GM23338 (cell line): ENCODE results near the gene FYN. TPM values are rescaled to one million over a fixed set of nuclear protein-coding genes. Genes with fewer than 3 reads are reported as not detected.

ENCODE experiments used
- ATAC-seq: fragments of 200-7000 bp; cut with Tn5 transposase; 3 replicates; pipeline ENCODE4 v1.9.1; 2020
- DNase-seq: peaks from one replicate; pipeline ENCODE4 v3.0.0-alpha.2; 2015; ENCODE audit warnings: low spot score
- H2AFZ ChIP-seq: fragments of 200-600 bp; sonication (generic); 2 replicates; pipeline ENCODE4 v1.8.0; 2016; ENCODE audit warnings: antibody characterized with exemption, mild to moderate bottlenecking, moderate library complexity
- H3F3A ChIP-seq: fragments of 200-600 bp; sonication (generic); replicated peaks from 2 replicates; pipeline ENCODE4 v1.8.0; 2017; ENCODE audit warnings: antibody characterized with exemption, mixed run types, low read depth
- H3K27ac ChIP-seq: fragments of 200-600 bp; sonication (generic); 2 replicates; pipeline ENCODE4 v1.6.1; 2016; ENCODE audit warnings: low read depth
- H3K27me3 ChIP-seq: fragments of 200-600 bp; sonication (generic); 2 replicates; pipeline ENCODE4 v1.8.0; 2016; ENCODE audit warnings: mild to moderate bottlenecking, mixed run types, moderate library complexity; ENCODE audit not compliant: insufficient read depth
- H3K36me3 ChIP-seq: fragments of 200-600 bp; sonication (generic); 2 replicates; pipeline ENCODE4 v1.8.0; 2016; ENCODE audit warnings: mild to moderate bottlenecking; ENCODE audit not compliant: insufficient read depth
- H3K4me1 ChIP-seq: fragments of 200-600 bp; sonication (generic); 2 replicates; pipeline ENCODE4 v1.8.0; 2016; ENCODE audit warnings: mild to moderate bottlenecking, moderate library complexity; ENCODE audit not compliant: insufficient read depth
- H3K4me2 ChIP-seq: fragments of 200-600 bp; sonication (generic); 2 replicates; pipeline ENCODE4 v1.7.1; 2017; ENCODE audit warnings: mixed run types
- H3K4me3 ChIP-seq: fragments of 200-600 bp; sonication (generic); 2 replicates; pipeline ENCODE4 v1.6.1; 2016; ENCODE audit warnings: mixed run types
- H3K79me2 ChIP-seq: fragments of 200-600 bp; sonication (generic); replicated peaks from 2 replicates; pipeline ENCODE4 v1.8.0; 2017; ENCODE audit warnings: mild to moderate bottlenecking; ENCODE audit not compliant: insufficient read depth
- H3K9me2 ChIP-seq: fragments of 200-600 bp; sonication (generic); 2 replicates; pipeline ENCODE4 v1.8.0; 2017; ENCODE audit not compliant: insufficient read depth
- H4K20me1 ChIP-seq: fragments of 200-600 bp; sonication (generic); replicated peaks from 2 replicates; pipeline ENCODE4 v1.8.0; 2017; ENCODE audit warnings: mild to moderate bottlenecking; ENCODE audit not compliant: insufficient read depth
- H3K27ac Mint-ChIP-seq: 2 replicates; pipeline ENCODE4 v1.8.0; 2020; ENCODE audit warnings: inconsistent platforms, mild to moderate bottlenecking, moderate library complexity, mixed read lengths
- H3K27me3 Mint-ChIP-seq: 3 replicates; pipeline ENCODE4 v1.8.0; 2022; ENCODE audit warnings: low read depth, mild to moderate bottlenecking, moderate library complexity, mixed read lengths, inconsistent platforms; ENCODE audit not compliant: insufficient read depth, poor library complexity
- H3K36me3 Mint-ChIP-seq: 3 replicates; pipeline ENCODE4 v1.8.0; 2021; ENCODE audit warnings: low read depth, mild to moderate bottlenecking, inconsistent platforms, moderate library complexity, mixed read lengths
- H3K4me1 Mint-ChIP-seq: 3 replicates; pipeline ENCODE4 v1.8.0; 2020; ENCODE audit warnings: mild to moderate bottlenecking, inconsistent platforms, mixed read lengths
- H3K4me3 Mint-ChIP-seq: 3 replicates; pipeline ENCODE4 v1.8.0; 2021; ENCODE audit warnings: moderate library complexity, mild to moderate bottlenecking, inconsistent platforms, mixed read lengths
- H3K9me3 Mint-ChIP-seq: 3 replicates; pipeline ENCODE4 v1.8.0; 2020; ENCODE audit warnings: moderate library complexity, mild to moderate bottlenecking, inconsistent platforms, mixed read lengths
- EZH2 ChIP-seq: fragments of 200-600 bp; sonication (generic); IDR thresholded peaks from one replicate; pipeline ENCODE4 v1.8.0; 2017; ENCODE audit warnings: antibody characterized with exemption, mild to moderate bottlenecking, low read depth; ENCODE audit not compliant: unreplicated experiment
- NANOG ChIP-seq: IDR thresholded peaks from 2 replicates; pipeline ENCODE4 v1.6.1; 2016; ENCODE audit warnings: antibody characterized with exemption, borderline replicate concordance
- ZNF114 ChIP-seq: fragments of 250-450 bp; sonication (Bioruptor Pico); IDR thresholded peaks from 2 replicates; pipeline ENCODE4 v1.5.0; 2020; ENCODE audit warnings: mild to moderate bottlenecking, moderate library complexity
- ZNF331 ChIP-seq: fragments of 250-450 bp; sonication (Bioruptor Pico); IDR thresholded peaks from 2 replicates; pipeline ENCODE4 v1.5.0; 2020; ENCODE audit warnings: low read depth, mild to moderate bottlenecking, moderate library complexity
- polyA plus RNA-seq: library from polyadenylated mRNA; unstranded; fragments of >200 nt; fragmentation: Nextera tagmentation; extraction: Ambion mirVana; gene quantifications from 2 replicates; pipeline ENCODE4 v1.2.1, GENCODE V29; 2016
- total RNA-seq: library from RNA; depleted of rRNA; stranded (reverse); fragments of >200 nt; shearing (Covaris generic); gene quantifications from 2 replicates; pipeline ENCODE4 v1.2.3, GENCODE V29; 2014
- TF ChIP-seq, protein P1 (sequence below): fragments of 250-450 bp; sonication (Bioruptor Pico); IDR thresholded peaks from 2 replicates; pipeline ENCODE4 v1.5.0; 2020; ENCODE audit warnings: mild to moderate bottlenecking, moderate library complexity

Gene FYN
- total and polyA plus RNA-seq, 2 experiments from 2014 or later = 46.8 to 143 TPM

DNA sequence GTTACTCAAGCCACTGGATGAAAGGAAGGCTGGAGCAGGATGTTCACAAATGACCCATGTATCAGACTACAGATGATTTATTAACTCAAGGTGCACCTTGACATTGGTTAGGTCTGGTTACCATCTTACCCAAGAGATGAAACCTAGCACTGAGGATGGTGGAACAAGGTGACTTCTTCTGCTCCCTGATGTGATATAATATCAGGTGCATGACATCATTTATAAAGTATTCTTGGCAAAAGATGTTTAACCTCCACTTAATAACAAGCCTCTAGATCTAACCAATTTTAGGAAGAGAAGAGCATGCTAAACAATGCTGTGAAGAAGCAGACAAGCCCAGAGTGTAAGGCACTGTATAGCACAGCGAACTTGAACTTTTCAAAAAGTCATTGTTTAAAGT is 100.9 kb downstream of the FYN start:
- TF ChIP-seq ZNF331 (CRISPR knock-in tag) (no peak), ZNF114 (CRISPR knock-in tag) (no peak), NANOG (no peak)
- TF ChIP-seq, protein P1, sequence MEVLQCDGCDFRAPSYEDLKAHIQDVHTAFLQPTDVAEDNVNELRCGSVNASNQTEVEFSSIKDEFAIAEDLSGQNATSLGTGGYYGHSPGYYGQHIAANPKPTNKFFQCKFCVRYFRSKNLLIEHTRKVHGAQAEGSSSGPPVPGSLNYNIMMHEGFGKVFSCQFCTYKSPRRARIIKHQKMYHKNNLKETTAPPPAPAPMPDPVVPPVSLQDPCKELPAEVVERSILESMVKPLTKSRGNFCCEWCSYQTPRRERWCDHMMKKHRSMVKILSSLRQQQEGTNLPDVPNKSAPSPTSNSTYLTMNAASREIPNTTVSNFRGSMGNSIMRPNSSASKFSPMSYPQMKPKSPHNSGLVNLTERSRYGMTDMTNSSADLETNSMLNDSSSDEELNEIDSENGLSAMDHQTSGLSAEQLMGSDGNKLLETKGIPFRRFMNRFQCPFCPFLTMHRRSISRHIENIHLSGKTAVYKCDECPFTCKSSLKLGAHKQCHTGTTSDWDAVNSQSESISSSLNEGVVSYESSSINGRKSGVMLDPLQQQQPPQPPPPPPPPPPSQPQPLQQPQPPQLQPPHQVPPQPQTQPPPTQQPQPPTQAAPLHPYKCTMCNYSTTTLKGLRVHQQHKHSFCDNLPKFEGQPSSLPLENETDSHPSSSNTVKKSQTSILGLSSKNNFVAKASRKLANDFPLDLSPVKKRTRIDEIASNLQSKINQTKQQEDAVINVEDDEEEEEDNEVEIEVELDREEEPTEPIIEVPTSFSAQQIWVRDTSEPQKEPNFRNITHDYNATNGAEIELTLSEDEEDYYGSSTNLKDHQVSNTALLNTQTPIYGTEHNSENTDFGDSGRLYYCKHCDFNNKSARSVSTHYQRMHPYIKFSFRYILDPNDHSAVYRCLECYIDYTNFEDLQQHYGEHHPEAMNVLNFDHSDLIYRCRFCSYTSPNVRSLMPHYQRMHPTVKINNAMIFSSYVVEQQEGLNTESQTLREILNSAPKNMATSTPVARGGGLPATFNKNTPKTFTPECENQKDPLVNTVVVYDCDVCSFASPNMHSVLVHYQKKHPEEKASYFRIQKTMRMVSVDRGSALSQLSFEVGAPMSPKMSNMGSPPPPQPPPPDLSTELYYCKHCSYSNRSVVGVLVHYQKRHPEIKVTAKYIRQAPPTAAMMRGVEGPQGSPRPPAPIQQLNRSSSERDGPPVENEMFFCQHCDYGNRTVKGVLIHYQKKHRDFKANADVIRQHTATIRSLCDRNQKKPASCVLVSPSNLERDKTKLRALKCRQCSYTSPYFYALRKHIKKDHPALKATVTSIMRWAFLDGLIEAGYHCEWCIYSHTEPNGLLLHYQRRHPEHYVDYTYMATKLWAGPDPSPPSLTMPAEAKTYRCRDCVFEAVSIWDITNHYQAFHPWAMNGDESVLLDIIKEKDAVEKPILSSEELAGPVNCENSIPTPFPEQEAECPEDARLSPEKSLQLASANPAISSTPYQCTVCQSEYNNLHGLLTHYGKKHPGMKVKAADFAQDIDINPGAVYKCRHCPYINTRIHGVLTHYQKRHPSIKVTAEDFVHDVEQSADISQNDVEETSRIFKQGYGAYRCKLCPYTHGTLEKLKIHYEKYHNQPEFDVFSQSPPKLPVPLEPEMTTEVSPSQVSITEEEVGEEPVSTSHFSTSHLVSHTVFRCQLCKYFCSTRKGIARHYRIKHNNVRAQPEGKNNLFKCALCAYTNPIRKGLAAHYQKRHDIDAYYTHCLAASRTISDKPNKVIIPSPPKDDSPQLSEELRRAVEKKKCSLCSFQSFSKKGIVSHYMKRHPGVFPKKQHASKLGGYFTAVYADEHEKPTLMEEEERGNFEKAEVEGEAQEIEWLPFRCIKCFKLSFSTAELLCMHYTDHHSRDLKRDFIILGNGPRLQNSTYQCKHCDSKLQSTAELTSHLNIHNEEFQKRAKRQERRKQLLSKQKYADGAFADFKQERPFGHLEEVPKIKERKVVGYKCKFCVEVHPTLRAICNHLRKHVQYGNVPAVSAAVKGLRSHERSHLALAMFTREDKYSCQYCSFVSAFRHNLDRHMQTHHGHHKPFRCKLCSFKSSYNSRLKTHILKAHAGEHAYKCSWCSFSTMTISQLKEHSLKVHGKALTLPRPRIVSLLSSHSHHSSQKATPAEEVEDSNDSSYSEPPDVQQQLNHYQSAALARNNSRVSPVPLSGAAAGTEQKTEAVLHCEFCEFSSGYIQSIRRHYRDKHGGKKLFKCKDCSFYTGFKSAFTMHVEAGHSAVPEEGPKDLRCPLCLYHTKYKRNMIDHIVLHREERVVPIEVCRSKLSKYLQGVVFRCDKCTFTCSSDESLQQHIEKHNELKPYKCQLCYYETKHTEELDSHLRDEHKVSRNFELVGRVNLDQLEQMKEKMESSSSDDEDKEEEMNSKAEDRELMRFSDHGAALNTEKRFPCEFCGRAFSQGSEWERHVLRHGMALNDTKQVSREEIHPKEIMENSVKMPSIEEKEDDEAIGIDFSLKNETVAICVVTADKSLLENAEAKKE (CRISPR knock-in tag) = no peak
- Mint-ChIP-seq H3K36me3 (peaks cover 6% of the 10 kb centered on the region; the same call in 1 of the 3 replicates), H3K27ac (no peak overlapping the region), H3K4me3 (no peak overlapping the region), H3K27me3 (peaks cover 2% of the 10 kb centered on the region), H3K4me1 (peaks cover 45% of the 10 kb centered on the region), H3K9me3 (no peaks in the 10 kb centered on the region)
- DNase-seq (no peak), ATAC-seq (no peak)
- H2AFZ ChIP-seq = no peak overlapping the region
- H3K4me3 ChIP-seq = no peak overlapping the region
- H3K27ac ChIP-seq = 0 out of 2 replicates have a peak overlapping the region, but pooled peaks have one; percentile 51
- H3K4me2 ChIP-seq = no peak overlapping the region
- no peaks in the 10 kb centered on the region for H3K9me2 ChIP-seq
- no peaks in the 10 kb centered on the region for H3K27me3 ChIP-seq
- no peaks in the 10 kb centered on the region for H3F3A ChIP-seq
- H3K4me1 ChIP-seq = peaks cover 24% of the 10 kb centered on the region
- H4K20me1 ChIP-seq = no peaks in the 10 kb centered on the region
- H3K36me3 ChIP-seq = no peaks in the 10 kb centered on the region
- peaks cover 22% of the 10 kb centered on the region for H3K79me2 ChIP-seq

DNA sequence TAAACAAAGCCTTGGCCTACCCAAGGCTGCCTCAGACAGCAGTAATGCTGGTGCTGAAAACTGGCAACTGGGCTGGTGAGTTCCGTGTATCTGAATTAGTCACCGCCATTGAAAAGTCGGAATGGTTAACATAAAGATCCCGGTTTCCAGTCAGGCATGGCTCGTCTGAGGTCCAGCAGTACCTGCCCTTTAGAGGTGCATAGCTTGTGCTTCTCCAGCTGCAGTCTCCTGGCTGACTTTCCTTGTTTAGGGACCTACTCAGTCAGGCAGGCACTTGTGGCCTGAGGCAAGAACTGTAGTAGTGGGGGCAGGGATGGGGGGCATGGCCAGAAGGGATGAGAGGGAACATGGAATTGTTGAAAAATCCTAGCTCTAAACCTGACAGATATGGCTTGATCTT is 101.6 kb downstream of the FYN start:
- no peak overlapping the region for H3K27ac Mint-ChIP-seq
- peak; percentile 26 for DNase-seq
- TF ChIP-seq EZH2 (no peak), ZNF114 (CRISPR knock-in tag) (no peak), NANOG (no peak)
- TF ChIP-seq, protein P1 (CRISPR knock-in tag) = no peak

More for the DNA sequence above, 101.6 kb downstream of the FYN start:
- H3K4me3 Mint-ChIP-seq = no peak overlapping the region; the same call in 2 of the 3 replicates
- peak; percentile 59 for ATAC-seq
- Histone ChIP-seq H4K20me1 (no peaks in the 10 kb centered on the region), H3K4me3 (no peak overlapping the region), H3F3A (no peaks in the 10 kb centered on the region), H3K4me2 (no peak overlapping the region), H3K27me3 (no peaks in the 10 kb centered on the region), H3K36me3 (no peaks in the 10 kb centered on the region), H3K79me2 (peaks cover 19% of the 10 kb centered on the region), H3K9me2 (no peaks in the 10 kb centered on the region), H3K27ac (no peak overlapping the region), H2AFZ (no peak overlapping the region), H3K4me1 (peaks cover 24% of the 10 kb centered on the region)
- peaks cover 42% of the 10 kb centered on the region for H3K4me1 Mint-ChIP-seq
- H3K9me3 Mint-ChIP-seq = no peaks in the 10 kb centered on the region
- peaks cover 2% of the 10 kb centered on the region for H3K27me3 Mint-ChIP-seq
- peaks cover 6% of the 10 kb centered on the region; the same call in 1 of the 3 replicates for H3K36me3 Mint-ChIP-seq
